Measurements from ENCODE around the gene SMOC2. TPM values are rescaled to one million over a fixed set of nuclear protein-coding genes. Genes with fewer than 3 reads are reported as not detected.

The SMOC2 gene
- polyA plus RNA-seq, 1 of the 3 experiments (the other 2 are of a cell fraction), result not detected

GRCh38 chr6:168541307-168541706, 100.3 kb downstream of the SMOC2 start:
- CTCF ChIA-PET, result interaction anchor here (1.1 kb wide), 1 partner anchor 12 kb away, joined by 3 read pairs; no protein-coding TSS in a partner anchor
- Histone ChIP-seq H2AFZ (ENCODE audit: low read depth) (no peak overlapping the region), H3K9me3 (no peaks in the 10 kb centered on the region), H3K27me3 (ENCODE audit: insufficient read depth) (no peaks in the 10 kb centered on the region), H3K9me2 (no peaks in the 10 kb centered on the region), H3F3A (replicated peaks; ENCODE audit: insufficient read depth) (no peaks in the 10 kb centered on the region), H3K9ac (no peak overlapping the region), H3K79me2 (ENCODE audit: insufficient read depth) (no peaks in the 10 kb centered on the region), H3K4me1 (ENCODE audit: control insufficient read depth in 1 of 2, insufficient read depth in 2 of 2, low read depth in 1 of 2, low read length in 1 of 2) (no peaks in the 10 kb centered on the region; a peak in 1 of 4 replicates), H3K4me3 (ENCODE audit: low read depth in 2 of 2, low read length in 1 of 2) (peak overlapping the region in 1 of 2 experiments; percentile 3; a peak in 1 of 4 replicates), H4K20me1 (ENCODE audit: insufficient read depth) (no peaks in the 10 kb centered on the region), H3K27ac (ENCODE audit: low read depth in 2 of 2, low read length in 1 of 2) (no peak overlapping the region), H3K36me3 (replicated peaks in 1 of 2; ENCODE audit: control insufficient read depth in 1 of 2, insufficient read depth in 2 of 2, low read length in 1 of 2) (no peaks in the 10 kb centered on the region), H3K4me2 (no peak overlapping the region)
- TF ChIP-seq TAF1 (IDR thresholded peaks at IDR 0.05; ENCODE audit: borderline replicate concordance, low read depth, low read length) (no peak), MXI1 (IDR thresholded peaks at IDR 0.05; ENCODE audit: low read depth, low read length) (no peak), YY1 (IDR thresholded peaks at IDR 0.05; ENCODE audit: low read depth) (no peak), JUND (IDR thresholded peaks at IDR 0.05) (no peak), ZBTB33 (IDR thresholded peaks at IDR 0.05; ENCODE audit: borderline replicate concordance, low read depth) (no peak), IRF3 (IDR thresholded peaks at IDR 0.05; ENCODE audit: low read depth, low read length) (no peak), MAX (IDR thresholded peaks at IDR 0.05; ENCODE audit: low read depth) (no peak), USF2 (IDR thresholded peaks at IDR 0.05; ENCODE audit: borderline replicate concordance, low read depth, low read length) (no peak), SMC3 (IDR thresholded peaks at IDR 0.05; ENCODE audit: low read depth, low read length) (no peak), FOXJ3 (CRISPR knock-in tag; IDR thresholded peaks at IDR 0.05) (no peak), RAD21 (IDR thresholded peaks at IDR 0.05; ENCODE audit: low read length) (no peak), RXRA (IDR thresholded peaks at IDR 0.05; ENCODE audit: borderline replicate concordance, low read depth) (no peak), RCOR1 (IDR thresholded peaks at IDR 0.05; ENCODE audit: low read length) (no peak), REST (IDR thresholded peaks at IDR 0.05; ENCODE audit: low read depth, low read length) (no peak), EZH2phosphoT487 (IDR thresholded peaks at IDR 0.05; ENCODE audit: borderline replicate concordance, low read depth) (no peak), CHD2 (IDR thresholded peaks at IDR 0.05; ENCODE audit: low read length, partially characterized antibody) (no peak), EP300 (IDR thresholded peaks at IDR 0.05; ENCODE audit: borderline replicate concordance in 1 of 2, low read depth in 1 of 2, low read length in 1 of 2) (no peak), FOXM1 (IDR thresholded peaks at IDR 0.05; ENCODE audit: low read depth) (no peak), NRF1 (IDR thresholded peaks at IDR 0.05; ENCODE audit: low read depth, low read length) (no peak), SIN3A (IDR thresholded peaks at IDR 0.05; ENCODE audit: borderline replicate concordance, low read depth, low read length) (no peak)
- no peak for DNase-seq
- WGBS (ENCODE audit: low lambda C conversion rate), result 35% methylated on average over 4 of the region's 4 CpGs
- POLR2A ChIA-PET, result no interaction called here
